KMS-11 (cell line): ENCODE measurements around the gene CD6.

Experiments
- H2AFZ ChIP-seq: fragments of 200-600 bp; sonication (generic); 2 replicates; pipeline ENCODE4 v1.6.1; 2016; ENCODE audit warnings: antibody characterized with exemption, mixed run types, low read depth
- H3K27ac ChIP-seq: fragments of 200-600 bp; sonication (generic); 2 replicates; pipeline ENCODE4 v1.6.1; 2016; ENCODE audit warnings: mild to moderate bottlenecking, mixed run types
- H3K27me3 ChIP-seq: fragments of 200-600 bp; sonication (generic); 2 replicates; pipeline ENCODE4 v1.6.1; 2017; ENCODE audit warnings: mild to moderate bottlenecking, low read depth, mixed run types, moderate library complexity; ENCODE audit not compliant: insufficient read depth
- H3K36me3 ChIP-seq: fragments of 200-600 bp; sonication (generic); 2 replicates; pipeline ENCODE4 v1.6.1; 2017; ENCODE audit warnings: mild to moderate bottlenecking, mixed run types; ENCODE audit not compliant: insufficient read depth
- H3K4me1 ChIP-seq: fragments of 200-600 bp; sonication (generic); 2 replicates; pipeline ENCODE4 v1.6.1; 2016; ENCODE audit warnings: mild to moderate bottlenecking, low read depth, mixed run types; ENCODE audit not compliant: poor library complexity, severe bottlenecking
- H3K4me2 ChIP-seq: fragments of 200-600 bp; sonication (generic); 2 replicates; pipeline ENCODE4 v1.7.0; 2016; ENCODE audit warnings: mild to moderate bottlenecking, mixed run types
- H3K4me3 ChIP-seq: fragments of 200-600 bp; sonication (generic); IDR thresholded peaks from 2 replicates; pipeline ENCODE4 v1.6.1; 2017; ENCODE audit warnings: low read depth, low read length, mixed read lengths; ENCODE audit not compliant: insufficient read depth
- H3K79me2 ChIP-seq: fragments of 200-600 bp; sonication (generic); 2 replicates; pipeline ENCODE4 v1.6.1; 2016; ENCODE audit warnings: low read depth, mixed run types; ENCODE audit not compliant: insufficient read depth
- H3K9ac ChIP-seq: fragments of 200-600 bp; sonication (generic); 2 replicates; pipeline ENCODE4 v1.6.1; 2016; ENCODE audit warnings: mild to moderate bottlenecking, mixed run types
- H4K20me1 ChIP-seq: fragments of 200-600 bp; sonication (generic); 2 replicates; pipeline ENCODE4 v1.6.1; 2016; ENCODE audit warnings: mild to moderate bottlenecking, mixed run types; ENCODE audit not compliant: insufficient read depth
- TF ChIP-seq, protein P1 (sequence below): fragments of 200-600 bp; sonication (generic); conservative IDR thresholded peaks from 2 replicates; pipeline ENCODE4 v1.6.1; 2017; ENCODE audit warnings: low read depth, mild to moderate bottlenecking, antibody characterized with exemption, low read length, moderate library complexity, mixed read lengths

The CD6 gene

DNA sequence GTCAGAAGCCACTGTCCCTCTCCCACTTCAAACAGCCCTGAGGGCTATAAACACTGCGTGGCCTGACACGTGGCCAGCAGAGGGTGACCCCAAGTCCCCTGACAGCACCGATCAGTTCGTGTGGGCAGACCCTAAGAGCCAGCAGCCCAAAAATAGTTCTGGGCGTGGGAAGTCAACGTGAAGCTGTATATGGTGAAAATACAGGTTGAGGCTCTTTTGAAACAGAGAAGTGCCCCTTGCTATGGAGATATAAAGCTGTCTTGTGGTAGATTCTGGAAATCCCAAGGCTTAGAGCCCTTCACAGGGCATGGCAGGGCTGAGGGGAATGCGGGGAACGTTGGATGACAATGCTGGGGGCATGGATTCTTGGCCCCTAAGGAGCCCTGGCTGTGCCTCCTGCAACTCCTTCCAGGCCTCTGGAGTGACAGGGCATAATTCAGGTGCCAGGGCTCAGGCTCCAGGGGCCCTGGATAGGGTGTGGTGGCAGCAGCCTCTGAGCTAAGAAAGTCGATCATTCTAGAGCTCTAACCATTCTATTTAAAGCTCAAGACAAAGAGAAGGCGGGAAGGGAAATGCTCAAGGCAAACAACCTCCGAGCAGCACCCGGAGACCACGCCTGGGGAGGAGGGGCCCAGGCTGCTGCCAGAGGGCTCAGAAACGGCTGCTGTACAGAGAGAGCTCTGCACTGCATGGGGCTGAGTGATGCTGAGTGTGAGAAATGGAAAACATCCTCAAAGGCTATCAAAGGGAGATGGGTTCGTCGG lies 70.5 kb downstream of the CD6 start:
- peak overlapping the region; percentile 56 for H2AFZ ChIP-seq
- peak overlapping the region; percentile 89 for H3K9ac ChIP-seq
- peak overlapping the region; percentile 96 for H3K4me2 ChIP-seq
- no peaks in the 10 kb centered on the region for H3K36me3 ChIP-seq
- TF ChIP-seq, protein P1, sequence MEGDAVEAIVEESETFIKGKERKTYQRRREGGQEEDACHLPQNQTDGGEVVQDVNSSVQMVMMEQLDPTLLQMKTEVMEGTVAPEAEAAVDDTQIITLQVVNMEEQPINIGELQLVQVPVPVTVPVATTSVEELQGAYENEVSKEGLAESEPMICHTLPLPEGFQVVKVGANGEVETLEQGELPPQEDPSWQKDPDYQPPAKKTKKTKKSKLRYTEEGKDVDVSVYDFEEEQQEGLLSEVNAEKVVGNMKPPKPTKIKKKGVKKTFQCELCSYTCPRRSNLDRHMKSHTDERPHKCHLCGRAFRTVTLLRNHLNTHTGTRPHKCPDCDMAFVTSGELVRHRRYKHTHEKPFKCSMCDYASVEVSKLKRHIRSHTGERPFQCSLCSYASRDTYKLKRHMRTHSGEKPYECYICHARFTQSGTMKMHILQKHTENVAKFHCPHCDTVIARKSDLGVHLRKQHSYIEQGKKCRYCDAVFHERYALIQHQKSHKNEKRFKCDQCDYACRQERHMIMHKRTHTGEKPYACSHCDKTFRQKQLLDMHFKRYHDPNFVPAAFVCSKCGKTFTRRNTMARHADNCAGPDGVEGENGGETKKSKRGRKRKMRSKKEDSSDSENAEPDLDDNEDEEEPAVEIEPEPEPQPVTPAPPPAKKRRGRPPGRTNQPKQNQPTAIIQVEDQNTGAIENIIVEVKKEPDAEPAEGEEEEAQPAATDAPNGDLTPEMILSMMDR = no peak
- H3K27me3 ChIP-seq = no peaks in the 10 kb centered on the region
- peaks cover 4% of the 10 kb centered on the region; the same call in 1 of the 2 replicates for H3K79me2 ChIP-seq
- H4K20me1 ChIP-seq = no peaks in the 10 kb centered on the region
- peaks cover 42% of the 10 kb centered on the region for H3K4me1 ChIP-seq
- peak overlapping the region; percentile 96 for H3K27ac ChIP-seq
- no peak overlapping the region for H3K4me3 ChIP-seq

DNA sequence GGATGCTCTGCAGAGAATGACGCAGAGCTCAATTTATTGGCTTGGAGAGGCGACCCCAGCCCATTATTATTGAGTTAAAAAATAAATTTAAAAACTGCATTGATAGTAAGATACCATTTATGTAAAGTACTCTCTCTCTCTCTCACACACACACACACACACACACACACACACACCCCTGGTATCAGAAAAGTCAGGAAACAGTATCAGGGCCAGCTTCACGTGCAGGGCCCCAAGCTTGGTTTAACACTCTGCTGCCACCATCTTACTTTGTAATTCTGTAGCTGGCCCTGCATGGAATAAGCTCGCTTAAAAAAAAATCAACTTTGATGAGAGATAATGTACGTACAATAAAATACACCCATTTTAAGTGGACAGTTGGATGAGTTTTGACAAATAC lies 71.1 kb downstream of the CD6 start:
- Histone ChIP-seq H3K4me1 (peaks cover 41% of the 10 kb centered on the region), H3K27ac (peak overlapping the region; percentile 96), H4K20me1 (no peaks in the 10 kb centered on the region), H3K27me3 (no peaks in the 10 kb centered on the region), H3K36me3 (no peaks in the 10 kb centered on the region), H2AFZ (peak overlapping the region; percentile 61), H3K4me3 (no peak overlapping the region), H3K9ac (peak overlapping the region; percentile 89), H3K4me2 (peak overlapping the region; percentile 96), H3K79me2 (peaks cover 4% of the 10 kb centered on the region; the same call in 1 of the 2 replicates)
- TF ChIP-seq, protein P1 = no peak

DNA sequence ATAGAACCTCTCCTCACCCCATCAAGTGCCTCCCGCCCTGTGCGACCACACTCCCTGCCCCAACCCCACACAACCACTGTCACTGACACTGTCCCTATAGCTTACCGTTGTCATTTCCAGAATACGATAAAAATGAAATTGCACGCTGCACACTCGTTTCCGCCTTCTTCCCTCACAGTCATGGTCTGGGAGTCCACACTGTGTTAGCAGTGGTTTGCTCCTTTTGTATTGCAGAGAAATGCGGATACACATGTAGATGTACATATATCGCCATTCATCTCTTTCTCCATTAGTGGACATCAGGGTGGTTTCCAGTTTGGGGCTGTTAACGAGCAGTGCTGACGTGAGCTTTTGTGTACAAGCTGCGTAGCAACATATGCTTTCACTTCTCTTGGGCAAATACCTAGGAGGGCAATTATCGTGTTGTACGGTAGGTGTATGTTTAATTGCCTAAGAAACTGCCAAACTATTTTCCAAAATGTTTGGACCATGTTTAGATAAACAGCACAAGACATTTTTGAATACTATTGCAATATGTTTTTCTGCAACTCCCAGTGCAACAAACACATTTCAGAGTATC lies 71.6 kb downstream of the CD6 start:
- H3K4me2 ChIP-seq = peak overlapping the region; percentile 96
- no peak overlapping the region for H3K4me3 ChIP-seq
- peak overlapping the region; percentile 96 for H3K27ac ChIP-seq
- peak overlapping the region; percentile 61 for H2AFZ ChIP-seq
- peaks cover 36% of the 10 kb centered on the region for H3K4me1 ChIP-seq
- peak overlapping the region; percentile 89 for H3K9ac ChIP-seq
- peaks cover 4% of the 10 kb centered on the region; the same call in 1 of the 2 replicates for H3K79me2 ChIP-seq
- no peaks in the 10 kb centered on the region for H3K36me3 ChIP-seq
- TF ChIP-seq, protein P1 = no peak
- H3K27me3 ChIP-seq = no peaks in the 10 kb centered on the region
- no peaks in the 10 kb centered on the region for H4K20me1 ChIP-seq

DNA sequence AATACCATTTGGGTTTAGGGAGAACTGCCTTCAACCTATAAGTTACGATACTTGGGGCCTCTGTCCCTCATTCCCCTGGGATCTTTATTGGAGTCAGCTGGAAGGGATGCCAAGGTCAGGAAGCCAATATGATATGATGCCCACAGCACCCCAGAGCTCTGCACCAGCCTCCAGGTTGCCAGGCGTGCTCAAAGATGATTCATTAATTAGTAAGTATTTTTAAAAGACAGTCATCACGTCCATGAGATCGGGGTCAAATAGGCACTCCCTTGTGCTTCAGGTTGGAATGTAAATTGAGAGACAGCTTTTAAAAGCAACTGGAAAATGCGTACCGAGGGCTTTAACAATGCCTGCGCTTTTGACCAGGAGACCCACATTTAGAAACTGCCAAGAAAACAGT lies 73.8 kb downstream of the CD6 start:
- Histone ChIP-seq H3K4me2 (no peak overlapping the region), H3K9ac (no peak overlapping the region), H3K36me3 (no peaks in the 10 kb centered on the region), H3K4me1 (peaks cover 31% of the 10 kb centered on the region), H3K27ac (no peak overlapping the region), H3K79me2 (peaks cover 4% of the 10 kb centered on the region; the same call in 1 of the 2 replicates), H4K20me1 (no peaks in the 10 kb centered on the region), H3K4me3 (no peak overlapping the region), H3K27me3 (no peaks in the 10 kb centered on the region), H2AFZ (no peak overlapping the region)
- TF ChIP-seq, protein P1 = no peak
